Right atrium auricular region (tissue), 2 donors: ENCODE results near the gene RAB7A. TPM values are rescaled to one million over a fixed set of nuclear protein-coding genes. Genes with fewer than 3 reads are reported as not detected.

Experiments used
- DNase-seq: peaks from one replicate; pipeline ENCODE4 v3.0.0-alpha.2; 2019; ENCODE audit warnings: low spot score
- H3K27ac ChIP-seq, 2 donors: fragments of 200-600 bp; sonication (generic); 1 replicate in 1 of 2; 2 replicates in 1 of 2; pipeline ENCODE4 v1.5.1; 2016 to 2019
- H3K27me3 ChIP-seq, 2 donors: fragments of 200-600 bp; sonication (generic); one replicate each; pipeline versions ENCODE4 v1.5.1 to v1.6.0; 2017 to 2019
- H3K36me3 ChIP-seq: fragments of 200-600 bp; sonication (generic); one replicate; pipeline ENCODE4 v1.5.1; 2016
- H3K4me1 ChIP-seq, 2 donors: fragments of 200-600 bp; sonication (generic); one replicate each; pipeline versions ENCODE4 v1.5.1 to v1.6.0; 2017 to 2019
- H3K4me3 ChIP-seq, 2 donors: fragments of 200-600 bp; sonication (generic); 1 replicate in 1 of 2; 2 replicates in 1 of 2; pipeline ENCODE4 v1.5.1; 2017 to 2019; ENCODE audit warnings: mild to moderate bottlenecking in 1 of 2, moderate library complexity in 1 of 2
- H3K9me3 ChIP-seq, 2 donors: fragments of 200-600 bp; sonication (generic); one replicate each; pipeline ENCODE4 v1.5.1; 2019
- total RNA-seq, 2 donors: library from RNA; depleted of rRNA; stranded (reverse); fragments of >200 nt; gene quantifications; one replicate each; pipeline ENCODE4 v1.1.0, GENCODE V29; 2016
- TF ChIP-seq, protein P1 (sequence below), 2 donors: fragments of 200-600 bp; sonication (generic); IDR thresholded peaks; one replicate each; pipeline ENCODE4 v1.5.1; 2019; ENCODE audit warnings: antibody characterized with exemption in 2 of 2

The RAB7A gene
- total RNA-seq, 2 donors from 2014 or later, result 123 to 135 TPM

DNA sequence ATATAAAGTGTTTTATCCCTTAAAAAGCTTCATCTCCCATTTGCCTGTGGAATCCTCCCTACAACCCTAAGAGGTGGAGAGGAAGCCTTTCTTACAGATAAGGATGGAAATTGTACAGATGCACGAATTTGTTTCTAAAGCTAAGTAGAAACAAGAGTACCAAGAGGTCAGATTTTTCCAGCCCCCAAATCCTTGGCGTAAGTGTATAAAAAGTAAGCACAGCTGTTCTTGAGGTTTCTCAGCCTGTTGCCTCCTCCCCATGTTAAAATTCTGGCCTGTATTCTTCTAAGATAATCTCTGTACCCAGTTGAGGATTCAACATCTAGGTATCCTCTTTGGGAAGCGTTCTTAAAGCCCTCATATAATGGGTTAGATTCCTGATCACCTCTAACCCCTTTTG, 34.9 kb downstream of the RAB7A start:
- no peak overlapping the region for H3K27ac ChIP-seq
- H3K4me1 ChIP-seq, result peaks cover 0 to 55% of the 10 kb centered on the region in 2 donors
- no peaks in the 10 kb centered on the region for H3K27me3 ChIP-seq
- no peak overlapping the region for H3K4me3 ChIP-seq
- no peaks in the 10 kb centered on the region for H3K36me3 ChIP-seq
- TF ChIP-seq, protein P1, sequence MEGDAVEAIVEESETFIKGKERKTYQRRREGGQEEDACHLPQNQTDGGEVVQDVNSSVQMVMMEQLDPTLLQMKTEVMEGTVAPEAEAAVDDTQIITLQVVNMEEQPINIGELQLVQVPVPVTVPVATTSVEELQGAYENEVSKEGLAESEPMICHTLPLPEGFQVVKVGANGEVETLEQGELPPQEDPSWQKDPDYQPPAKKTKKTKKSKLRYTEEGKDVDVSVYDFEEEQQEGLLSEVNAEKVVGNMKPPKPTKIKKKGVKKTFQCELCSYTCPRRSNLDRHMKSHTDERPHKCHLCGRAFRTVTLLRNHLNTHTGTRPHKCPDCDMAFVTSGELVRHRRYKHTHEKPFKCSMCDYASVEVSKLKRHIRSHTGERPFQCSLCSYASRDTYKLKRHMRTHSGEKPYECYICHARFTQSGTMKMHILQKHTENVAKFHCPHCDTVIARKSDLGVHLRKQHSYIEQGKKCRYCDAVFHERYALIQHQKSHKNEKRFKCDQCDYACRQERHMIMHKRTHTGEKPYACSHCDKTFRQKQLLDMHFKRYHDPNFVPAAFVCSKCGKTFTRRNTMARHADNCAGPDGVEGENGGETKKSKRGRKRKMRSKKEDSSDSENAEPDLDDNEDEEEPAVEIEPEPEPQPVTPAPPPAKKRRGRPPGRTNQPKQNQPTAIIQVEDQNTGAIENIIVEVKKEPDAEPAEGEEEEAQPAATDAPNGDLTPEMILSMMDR (IDR thresholded peaks at IDR 0.05), result no peak
- DNase-seq, result no peak
- H3K9me3 ChIP-seq, result no peaks in the 10 kb centered on the region

DNA sequence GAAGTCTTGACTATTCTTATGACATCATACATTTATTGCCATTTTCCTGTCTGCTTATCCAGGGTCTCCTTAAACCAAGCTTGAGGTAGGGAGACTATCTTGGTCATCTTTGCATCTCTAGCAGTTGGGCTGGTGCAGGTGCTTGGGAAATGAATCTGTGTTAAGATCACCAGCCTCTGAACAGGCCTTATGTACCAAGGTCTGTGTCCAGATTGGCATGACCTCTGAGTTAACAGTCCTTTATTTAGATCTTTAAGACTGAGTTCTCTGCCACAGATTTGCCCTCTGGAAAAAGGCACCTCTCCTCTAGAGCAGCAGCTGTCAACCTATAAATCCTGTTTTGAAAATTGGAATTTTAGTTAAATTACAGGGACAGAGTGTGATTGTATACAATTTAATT, 35.4 kb downstream of the RAB7A start:
- Histone ChIP-seq H3K4me1 (peaks cover 0 to 60% of the 10 kb centered on the region in 2 donors), H3K4me3 (no peak overlapping the region), H3K36me3 (no peaks in the 10 kb centered on the region), H3K27ac (peak overlapping the region in 1 of 2 donors; percentile 4), H3K27me3 (no peaks in the 10 kb centered on the region), H3K9me3 (no peaks in the 10 kb centered on the region)
- DNase-seq, result no peak
- TF ChIP-seq, protein P1 (IDR thresholded peaks at IDR 0.05), result no peak

DNA sequence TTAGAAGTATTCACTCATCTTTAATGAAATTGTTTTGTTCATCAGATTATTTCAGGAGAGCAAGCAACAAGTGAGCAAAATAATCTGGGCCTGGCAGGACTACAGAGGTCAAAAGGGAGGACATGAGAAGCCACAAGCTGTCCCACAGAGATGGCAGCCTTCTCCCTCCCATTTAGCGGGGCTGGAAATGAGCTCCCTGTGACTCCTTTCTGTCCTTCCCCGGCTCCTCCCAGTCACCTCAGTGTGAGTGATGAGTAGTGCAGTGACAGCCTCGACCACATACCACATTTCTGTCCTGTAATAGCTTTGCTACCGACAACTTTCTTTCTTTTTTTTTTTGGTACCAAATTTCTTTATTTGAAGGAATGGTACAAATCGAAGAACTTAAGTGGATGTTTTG, 38.0 kb downstream of the RAB7A start:
- Histone ChIP-seq H3K4me3 (no peak overlapping the region), H3K9me3 (no peaks in the 10 kb centered on the region), H3K27me3 (no peaks in the 10 kb centered on the region), H3K4me1 (peaks cover 0 to 80% of the 10 kb centered on the region in 2 donors), H3K27ac (peak overlapping the region; percentile 36 to 49), H3K36me3 (no peaks in the 10 kb centered on the region)
- TF ChIP-seq, protein P1 (IDR thresholded peaks at IDR 0.05), result no peak
- DNase-seq, result no peak

DNA sequence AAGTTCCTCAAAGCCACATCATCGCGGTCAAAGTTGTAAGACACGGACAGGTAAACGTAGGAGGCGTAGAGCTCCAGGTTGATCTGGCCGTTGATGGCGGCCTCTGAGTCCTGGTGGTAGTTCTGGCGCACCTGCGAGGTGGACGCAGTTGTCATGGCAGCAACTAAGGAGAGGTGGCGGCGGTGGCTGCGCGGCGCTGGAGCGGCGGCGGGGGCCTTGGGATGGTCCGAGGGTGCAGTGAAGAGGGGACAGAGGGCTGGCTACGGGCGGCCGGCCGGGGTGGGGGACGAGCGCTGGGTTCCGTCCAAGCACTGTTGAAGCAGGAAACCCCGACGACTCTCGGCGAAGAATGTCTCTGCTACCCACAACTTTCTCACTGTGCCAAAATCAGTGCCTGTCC, 38.9 kb downstream of the RAB7A start:
- H3K27me3 ChIP-seq, result no peaks in the 10 kb centered on the region
- H3K4me3 ChIP-seq, result no peak overlapping the region
- TF ChIP-seq, protein P1 (IDR thresholded peaks at IDR 0.05), result no peak
- peaks cover 0 to 80% of the 10 kb centered on the region in 2 donors for H3K4me1 ChIP-seq
- DNase-seq, result no peak
- H3K27ac ChIP-seq, result no peak overlapping the region
- no peaks in the 10 kb centered on the region for H3K9me3 ChIP-seq
- H3K36me3 ChIP-seq, result no peaks in the 10 kb centered on the region

DNA sequence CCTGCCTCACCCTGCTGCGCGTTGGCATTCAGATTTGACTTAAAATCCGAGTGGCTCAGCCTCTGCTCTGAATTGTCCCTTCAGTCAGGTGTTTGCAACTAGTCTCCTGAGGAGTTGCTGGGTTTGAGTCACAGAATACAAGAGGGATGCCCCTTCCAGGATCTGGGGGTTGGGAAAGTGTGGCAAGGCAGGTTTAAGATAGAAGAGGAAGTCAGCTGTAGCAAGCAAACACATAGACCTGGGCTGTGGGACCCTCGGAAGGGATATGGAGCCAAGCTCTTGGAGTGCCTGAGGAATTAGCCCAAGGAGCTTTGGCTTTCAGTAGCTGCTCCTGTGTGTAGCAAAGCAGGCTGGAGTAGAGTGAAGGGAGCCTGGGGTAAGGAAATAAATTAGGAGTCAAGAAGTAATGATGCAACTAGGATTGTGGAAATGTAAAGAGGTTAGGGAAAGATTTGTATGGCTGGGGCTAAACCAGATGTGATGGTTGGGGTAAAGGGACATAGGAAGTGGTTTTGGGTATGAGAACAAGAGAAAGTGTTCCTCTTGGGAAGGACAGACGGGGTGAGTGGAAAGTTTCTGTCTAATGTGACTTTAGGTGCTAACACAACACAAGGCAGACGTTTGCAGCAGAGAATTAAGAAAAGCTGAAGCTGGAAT, 41.2 kb downstream of the RAB7A start:
- H3K4me1 ChIP-seq, result peaks cover 0 to 70% of the 10 kb centered on the region in 2 donors
- no peak for DNase-seq
- TF ChIP-seq, protein P1 (IDR thresholded peaks at IDR 0.05), result no peak
- H3K9me3 ChIP-seq, result no peaks in the 10 kb centered on the region
- H3K27ac ChIP-seq, result no peak overlapping the region
- no peaks in the 10 kb centered on the region for H3K27me3 ChIP-seq
- no peaks in the 10 kb centered on the region for H3K36me3 ChIP-seq
- H3K4me3 ChIP-seq, result no peak overlapping the region

DNA sequence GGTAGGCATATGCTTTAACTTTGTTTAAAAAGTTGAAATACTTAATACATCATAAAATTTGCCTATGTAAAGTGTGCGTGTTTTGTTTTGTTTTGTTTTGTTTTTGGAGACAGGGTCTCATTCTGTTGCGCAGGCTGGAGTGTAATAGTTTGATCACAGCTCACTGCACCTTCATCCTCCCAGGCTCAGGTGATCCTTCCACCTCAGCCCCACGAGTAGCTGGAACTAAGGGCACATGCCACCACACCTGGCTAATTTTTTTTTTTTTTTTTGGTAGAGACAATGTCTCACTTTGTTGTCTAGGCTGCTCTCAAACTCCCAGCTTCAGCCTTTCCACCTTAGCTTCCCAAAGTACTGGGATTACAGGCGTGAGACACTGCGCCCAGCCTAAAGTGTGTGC, 42.5 kb downstream of the RAB7A start:
- Histone ChIP-seq H3K27me3 (no peaks in the 10 kb centered on the region), H3K4me3 (no peak overlapping the region), H3K4me1 (peaks cover 0 to 68% of the 10 kb centered on the region in 2 donors), H3K27ac (no peak overlapping the region), H3K9me3 (no peaks in the 10 kb centered on the region), H3K36me3 (no peaks in the 10 kb centered on the region)
- no peak for DNase-seq
- TF ChIP-seq, protein P1 (IDR thresholded peaks at IDR 0.05), result no peak
